A673 (cell line): Measurements from ENCODE around the gene KCNB1.

Experiments used
- EZH2 ChIP-seq: fragments of 200-600 bp; sonication (generic); IDR thresholded peaks from 2 replicates; pipeline ENCODE4 v1.6.1; 2017; ENCODE audit warnings: borderline replicate concordance, low read depth, mild to moderate bottlenecking, mixed read lengths, antibody characterized with exemption, low read length; ENCODE audit not compliant: poor library complexity, severe bottlenecking
- TF ChIP-seq, protein P1 (sequence below): fragments of 300-800, 200-600 bp; sonication (generic); conservative IDR thresholded peaks from 2 replicates; pipeline ENCODE4 v1.5.1; 2017; ENCODE audit warnings: low read depth, mild to moderate bottlenecking, antibody characterized with exemption, low read length, moderate library complexity, mixed read lengths

GRCh38 chr20:49380337-49380780 is 102.1 kb downstream of the KCNB1 start:
- no peak for TF ChIP-seq EZH2
- TF ChIP-seq, protein P1, sequence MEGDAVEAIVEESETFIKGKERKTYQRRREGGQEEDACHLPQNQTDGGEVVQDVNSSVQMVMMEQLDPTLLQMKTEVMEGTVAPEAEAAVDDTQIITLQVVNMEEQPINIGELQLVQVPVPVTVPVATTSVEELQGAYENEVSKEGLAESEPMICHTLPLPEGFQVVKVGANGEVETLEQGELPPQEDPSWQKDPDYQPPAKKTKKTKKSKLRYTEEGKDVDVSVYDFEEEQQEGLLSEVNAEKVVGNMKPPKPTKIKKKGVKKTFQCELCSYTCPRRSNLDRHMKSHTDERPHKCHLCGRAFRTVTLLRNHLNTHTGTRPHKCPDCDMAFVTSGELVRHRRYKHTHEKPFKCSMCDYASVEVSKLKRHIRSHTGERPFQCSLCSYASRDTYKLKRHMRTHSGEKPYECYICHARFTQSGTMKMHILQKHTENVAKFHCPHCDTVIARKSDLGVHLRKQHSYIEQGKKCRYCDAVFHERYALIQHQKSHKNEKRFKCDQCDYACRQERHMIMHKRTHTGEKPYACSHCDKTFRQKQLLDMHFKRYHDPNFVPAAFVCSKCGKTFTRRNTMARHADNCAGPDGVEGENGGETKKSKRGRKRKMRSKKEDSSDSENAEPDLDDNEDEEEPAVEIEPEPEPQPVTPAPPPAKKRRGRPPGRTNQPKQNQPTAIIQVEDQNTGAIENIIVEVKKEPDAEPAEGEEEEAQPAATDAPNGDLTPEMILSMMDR, result no peak
